ENCODE data around the gene ASXL1. TPM values are rescaled to one million over a fixed set of nuclear protein-coding genes. Genes with fewer than 3 reads are reported as not detected.

ASXL1 gene
- polyA plus RNA-seq, 1 experiment = 40.8 TPM

DNA sequence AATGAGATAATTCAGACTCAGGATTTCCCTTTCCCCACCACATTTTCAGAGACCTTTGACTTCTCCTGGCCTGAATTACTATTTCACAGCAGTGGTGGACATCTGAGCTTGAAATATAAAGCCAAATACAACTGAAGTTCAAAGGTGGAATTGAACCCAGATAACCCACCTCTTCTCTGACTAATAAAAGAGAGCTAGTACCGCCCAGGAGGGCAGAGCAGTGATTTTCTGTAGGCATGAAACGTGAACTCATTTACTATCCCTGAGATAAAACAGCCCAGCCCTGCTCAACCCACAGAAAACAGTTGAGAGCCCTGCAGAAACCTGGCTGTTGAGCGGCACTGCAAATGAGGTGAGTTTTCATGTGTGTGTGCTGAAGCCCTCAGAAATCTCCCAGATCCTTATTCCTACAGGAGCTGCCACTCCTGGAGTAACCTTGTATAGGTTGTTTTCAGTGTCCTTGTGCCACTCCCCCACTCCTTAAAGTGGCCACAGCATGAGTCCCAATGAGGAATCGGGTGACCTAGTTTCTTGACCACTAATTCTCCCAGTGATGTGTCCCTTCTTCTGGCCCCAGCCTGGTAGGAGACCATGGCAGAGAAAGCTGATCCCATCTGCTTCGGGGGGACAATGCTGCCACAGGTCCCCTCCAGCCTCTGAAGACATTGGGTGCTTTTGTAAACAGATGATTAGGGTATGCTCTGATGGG is 127.8 kb downstream of the ASXL1 start:
- ChIA-PET POLR2A (interaction anchor here (0.6 kb wide), 1 partner anchor 462 kb away, joined by 4 read pairs; no protein-coding TSS in a partner anchor), CTCF (interaction anchor here (1.0 to 2.6 kb wide), 9 partner anchors 11 to 169 kb away, joined by 3 to 12 read pairs (median 4); no protein-coding TSS in a partner anchor)
- Histone ChIP-seq H3K36me3 (ENCODE audit: control insufficient read depth, insufficient read depth, low read length) (no peaks in the 10 kb centered on the region; the same call in 1 of the 2 replicates), H3K27me3 (ENCODE audit: control insufficient read depth, insufficient read depth, low read length) (no peaks in the 10 kb centered on the region; the same call in 1 of the 2 replicates), H3K4me3 (ENCODE audit: low read depth, low read length) (no peak overlapping the region)
- TF ChIP-seq, protein P1, sequence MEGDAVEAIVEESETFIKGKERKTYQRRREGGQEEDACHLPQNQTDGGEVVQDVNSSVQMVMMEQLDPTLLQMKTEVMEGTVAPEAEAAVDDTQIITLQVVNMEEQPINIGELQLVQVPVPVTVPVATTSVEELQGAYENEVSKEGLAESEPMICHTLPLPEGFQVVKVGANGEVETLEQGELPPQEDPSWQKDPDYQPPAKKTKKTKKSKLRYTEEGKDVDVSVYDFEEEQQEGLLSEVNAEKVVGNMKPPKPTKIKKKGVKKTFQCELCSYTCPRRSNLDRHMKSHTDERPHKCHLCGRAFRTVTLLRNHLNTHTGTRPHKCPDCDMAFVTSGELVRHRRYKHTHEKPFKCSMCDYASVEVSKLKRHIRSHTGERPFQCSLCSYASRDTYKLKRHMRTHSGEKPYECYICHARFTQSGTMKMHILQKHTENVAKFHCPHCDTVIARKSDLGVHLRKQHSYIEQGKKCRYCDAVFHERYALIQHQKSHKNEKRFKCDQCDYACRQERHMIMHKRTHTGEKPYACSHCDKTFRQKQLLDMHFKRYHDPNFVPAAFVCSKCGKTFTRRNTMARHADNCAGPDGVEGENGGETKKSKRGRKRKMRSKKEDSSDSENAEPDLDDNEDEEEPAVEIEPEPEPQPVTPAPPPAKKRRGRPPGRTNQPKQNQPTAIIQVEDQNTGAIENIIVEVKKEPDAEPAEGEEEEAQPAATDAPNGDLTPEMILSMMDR (IDR thresholded peaks at IDR 0.05; ENCODE audit: insufficient read depth, low read depth, low read length) = no peak
- no peak for DNase-seq (ENCODE audit: low read depth)

- Histone ChIP-seq H3K4me3 (ENCODE audit: low read depth, low read length) (no peak overlapping the region), H3K27me3 (ENCODE audit: control insufficient read depth, insufficient read depth, low read length) (no peaks in the 10 kb centered on the region; the same call in 1 of the 2 replicates), H3K36me3 (ENCODE audit: control insufficient read depth, insufficient read depth, low read length) (no peaks in the 10 kb centered on the region)
- no peak for DNase-seq (ENCODE audit: low read depth)
- CTCF ChIA-PET = interaction anchor here (0.5 kb wide), 1 partner anchor 167 kb away, joined by 3 read pairs; no protein-coding TSS in a partner anchor
- POLR2A ChIA-PET = no interaction called here
- TF ChIP-seq, protein P1 (IDR thresholded peaks at IDR 0.05; ENCODE audit: insufficient read depth, low read depth, low read length) = no peak
These were observed 129.2 kb downstream of the ASXL1 start for GRCh38 chr20:32487381-32487780.

DNA sequence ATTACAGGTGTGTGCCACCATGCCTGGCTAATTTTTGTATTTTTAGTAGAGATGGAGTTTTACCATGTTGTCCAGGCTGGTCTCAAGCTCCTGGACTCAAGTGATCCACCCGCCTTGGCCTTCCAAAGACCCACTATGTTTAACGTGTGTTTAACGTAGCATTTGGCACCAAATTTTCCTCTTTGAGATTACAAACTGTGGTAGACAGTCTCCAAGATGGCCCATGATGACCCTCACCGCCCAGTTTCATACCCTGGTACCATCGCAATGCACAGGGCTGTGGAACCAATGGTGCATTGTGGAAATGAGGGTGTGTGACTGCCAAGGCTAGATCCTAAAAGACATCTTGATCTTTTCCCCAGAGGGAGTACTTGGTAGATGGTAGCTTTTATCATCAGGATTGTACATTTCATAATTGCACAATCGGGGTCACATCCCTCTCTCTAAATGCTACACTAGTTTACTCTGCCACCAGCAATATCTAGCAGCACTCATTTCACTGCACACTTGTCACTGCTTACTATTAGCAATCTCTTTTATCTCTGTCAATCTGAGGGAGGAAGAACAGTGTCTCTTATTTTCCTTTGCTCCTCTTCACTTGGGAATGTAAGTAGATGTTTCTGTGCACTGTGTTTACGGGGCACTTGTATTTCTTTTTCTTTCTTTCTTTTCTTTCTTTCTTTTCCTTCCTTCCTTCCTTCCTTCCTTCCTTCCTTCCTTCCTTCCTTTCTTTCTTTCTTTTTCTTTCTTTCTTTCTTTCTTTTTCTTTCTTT is 130.1 kb downstream of the ASXL1 start:
- TF ChIP-seq, protein P1 (IDR thresholded peaks at IDR 0.05; ENCODE audit: insufficient read depth, low read depth, low read length) = no peak
- CTCF ChIA-PET = interaction anchor here (0.5 kb wide), 1 partner anchor 166 kb away, joined by 3 read pairs; no protein-coding TSS in a partner anchor
- Histone ChIP-seq H3K27me3 (ENCODE audit: control insufficient read depth, insufficient read depth, low read length) (no peaks in the 10 kb centered on the region; the same call in 1 of the 2 replicates), H3K4me3 (ENCODE audit: low read depth, low read length) (no peak overlapping the region), H3K36me3 (ENCODE audit: control insufficient read depth, insufficient read depth, low read length) (no peaks in the 10 kb centered on the region)
- POLR2A ChIA-PET = no interaction called here
- DNase-seq (ENCODE audit: low read depth) = no peak

Other genes starting within 250 kb of the ASXL1 start
- 97.4 and 101 TPM in 2 replicates for gene TM9SF4, start 248.6 kb upstream of the ASXL1 start, polyA plus RNA-seq (2011; rRNA removed)
- gene PLAGL2, start 150.6 kb upstream of the ASXL1 start, polyA plus RNA-seq (2011; rRNA removed) = 3.1 and 3.5 TPM in 2 replicates
- gene POFUT1, start 150.5 kb upstream of the ASXL1 start, polyA plus RNA-seq (2011; rRNA removed) = 45.1 and 56.7 TPM in 2 replicates
- 20.9 and 25.2 TPM in 2 replicates for gene KIF3B, start 80.7 kb upstream of the ASXL1 start, polyA plus RNA-seq (2011; rRNA removed)
- gene NOL4L, start 227.0 kb downstream of the ASXL1 start, polyA plus RNA-seq (2011; rRNA removed) = 6.6 and 10.9 TPM in 2 replicates